HG03060 (cell line): Measurements from ENCODE around the gene SLC10A4.
A peak's percentile ranks its signal among the peaks of the same experiment; 100 is the strongest.

Experiments
- ATAC-seq: cut with Tn5 transposase; IDR thresholded peaks from one replicate; pipeline ENCODE4 v1.9.1; 2021; ENCODE audit warnings: low read depth, moderate number of reproducible peaks; ENCODE audit not compliant: unreplicated experiment

SLC10A4 gene

DNA sequence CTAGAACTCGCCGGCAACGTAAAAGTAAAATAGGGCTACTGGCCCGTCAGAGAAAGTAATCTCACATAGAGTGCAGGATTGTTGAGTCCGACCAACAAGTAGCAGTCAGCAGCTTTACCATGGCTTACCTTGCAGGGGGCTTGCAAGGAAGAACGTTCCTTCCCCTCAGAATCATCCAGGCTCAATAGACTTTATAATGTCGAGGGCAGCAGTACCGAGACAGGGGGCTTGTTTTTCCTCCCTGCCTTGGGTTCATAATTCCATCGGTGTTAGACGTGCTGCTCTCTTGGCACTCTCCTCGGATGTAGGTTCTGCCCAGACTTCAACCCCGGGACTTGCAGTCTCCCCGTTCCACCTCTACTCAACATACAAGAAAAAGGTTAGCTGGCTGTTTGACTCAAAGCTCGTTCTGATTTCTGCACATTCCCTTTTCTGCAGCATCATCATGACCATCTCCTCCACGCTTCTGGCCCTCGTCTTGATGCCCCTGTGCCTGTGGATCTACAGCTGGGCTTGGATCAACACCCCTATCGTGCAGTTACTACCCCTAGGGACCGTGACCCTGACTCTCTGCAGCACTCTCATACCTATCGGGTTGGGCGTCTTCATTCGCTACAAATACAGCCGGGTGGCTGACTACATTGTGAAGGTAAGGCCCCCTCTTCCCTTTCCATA is 1.5 kb downstream of the SLC10A4 start:
- no peak for ATAC-seq

DNA sequence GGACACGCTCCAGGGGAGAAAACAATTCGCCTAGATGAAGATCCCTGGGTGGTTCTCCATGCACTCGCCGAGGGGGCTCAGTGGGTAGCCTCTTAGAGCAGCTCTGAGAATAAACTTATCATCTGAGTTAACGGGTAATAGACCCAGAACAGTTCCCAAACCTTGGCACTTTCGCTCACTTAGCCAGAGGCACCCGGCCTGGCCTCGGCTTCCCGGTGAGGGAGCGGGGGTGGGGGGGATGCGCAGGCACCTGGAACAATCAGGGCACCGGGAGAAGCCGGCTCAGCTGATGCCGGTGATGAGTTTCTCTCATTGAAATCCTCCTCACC is 6.5 kb downstream of the SLC10A4 start:
- ATAC-seq: no peak

DNA sequence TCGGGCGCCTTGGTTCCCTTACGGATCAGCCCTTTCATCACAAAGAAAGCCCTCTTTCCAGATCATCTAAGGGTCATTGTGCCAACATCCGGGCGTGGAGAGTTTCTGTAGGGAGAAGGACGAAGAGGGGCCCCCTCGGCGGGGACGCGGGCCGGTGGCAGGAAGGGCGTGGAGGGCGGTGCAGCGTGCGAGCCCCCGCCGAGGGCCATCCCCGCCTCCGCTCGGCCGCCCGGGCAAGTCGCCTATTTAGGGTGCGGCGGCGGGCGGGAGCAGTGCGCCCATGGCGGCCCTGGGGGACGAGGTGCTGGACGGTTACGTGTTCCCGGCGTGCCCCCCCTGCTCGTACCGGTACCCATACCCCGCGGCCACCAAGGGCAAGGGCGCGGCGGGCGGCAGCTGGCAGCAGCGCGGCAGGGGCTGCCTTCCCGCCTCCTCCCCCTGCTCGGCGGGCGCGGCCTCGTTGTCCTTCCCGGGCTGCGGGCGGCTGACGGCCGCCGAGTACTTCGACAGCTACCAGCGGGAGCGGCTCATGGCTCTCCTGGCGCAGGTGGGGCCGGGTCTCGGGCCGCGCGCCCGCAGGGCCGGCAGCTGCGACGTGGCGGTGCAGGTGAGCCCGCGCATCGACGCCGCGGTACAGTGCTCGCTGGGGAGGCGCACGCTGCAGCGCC is 7.0 kb downstream of the SLC10A4 start, which contains the start of gene ZAR1:
Gene ZAR1 (plus strand): TSS at position 241 of the 668 bp plus-strand sequence. CDS start 40 bp downstream, at position 281.
- ATAC-seq: no peak

DNA sequence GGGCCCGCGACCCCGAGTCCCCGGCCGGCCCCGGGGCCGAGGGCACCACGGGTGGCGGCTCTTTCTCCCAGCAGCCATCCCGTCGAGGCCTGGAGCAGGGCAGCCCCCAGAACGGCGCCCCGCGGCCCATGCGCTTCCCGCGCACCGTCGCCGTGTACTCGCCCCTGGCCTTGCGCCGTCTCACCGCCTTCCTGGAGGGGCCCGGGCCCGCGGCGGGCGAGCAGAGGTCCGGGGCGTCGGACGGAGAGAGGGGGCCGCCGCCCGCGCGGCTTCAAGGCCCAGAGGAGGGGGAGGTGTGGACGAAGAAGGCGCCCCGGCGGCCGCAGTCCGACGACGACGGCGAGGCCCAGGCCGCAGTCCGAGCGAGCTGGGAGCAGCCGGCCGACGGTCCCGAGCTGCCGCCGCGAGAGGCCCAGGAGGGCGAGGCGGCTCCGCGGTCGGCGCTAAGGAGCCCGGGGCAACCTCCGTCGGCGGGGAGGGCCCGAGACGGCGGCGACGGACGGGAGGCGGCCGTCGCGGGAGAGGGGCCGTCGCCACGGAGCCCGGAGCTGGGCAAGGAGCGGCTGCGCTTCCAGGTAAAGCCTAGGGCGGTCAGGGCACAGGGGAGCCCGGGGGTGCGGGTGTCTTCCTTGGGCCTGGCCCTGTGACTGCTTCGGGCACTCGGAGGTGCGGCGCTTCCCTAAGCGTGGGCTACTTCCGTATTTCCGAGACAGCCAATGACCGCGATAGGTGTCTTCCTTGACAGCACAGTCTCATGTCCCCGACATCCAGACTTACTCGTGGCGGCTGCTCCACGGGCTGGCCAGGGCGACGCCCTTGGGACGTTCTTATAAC is 7.8 kb downstream of the SLC10A4 start:
- no peak for ATAC-seq

- ATAC-seq: no peak
These were observed 8.5 kb downstream of the SLC10A4 start for GRCh38 chr4:48491514-48492176.

DNA sequence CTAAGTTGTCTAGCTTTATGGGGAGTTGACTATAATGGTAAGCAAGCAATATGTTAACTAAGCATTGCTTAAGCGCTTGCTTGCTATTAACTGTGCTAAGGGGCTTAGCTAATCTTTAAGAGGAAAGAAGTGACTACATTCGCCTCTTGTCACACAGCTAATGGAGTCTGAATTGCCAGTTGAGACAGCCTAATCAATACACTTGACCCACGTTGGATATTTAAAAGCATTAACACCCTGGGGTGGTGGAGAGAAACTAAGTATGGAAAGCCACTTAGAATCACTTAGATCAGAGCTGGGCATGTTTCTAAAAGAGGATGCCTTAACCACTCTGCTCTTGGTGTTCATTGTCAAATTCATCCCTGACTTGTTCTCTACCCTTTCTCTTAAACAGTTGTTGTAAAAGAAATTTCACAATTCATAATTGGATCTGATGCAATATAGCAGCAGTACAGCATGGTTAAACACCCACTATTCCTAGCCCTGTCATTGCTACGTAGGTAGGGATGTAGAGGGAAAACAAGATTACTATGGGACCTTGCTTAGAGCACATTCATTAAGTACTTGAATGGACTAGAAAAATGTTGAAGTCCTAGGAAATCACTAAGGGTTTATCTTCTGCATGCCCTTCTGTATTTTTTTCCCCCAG is 10.4 kb downstream of the SLC10A4 start:
- no peak for ATAC-seq

DNA sequence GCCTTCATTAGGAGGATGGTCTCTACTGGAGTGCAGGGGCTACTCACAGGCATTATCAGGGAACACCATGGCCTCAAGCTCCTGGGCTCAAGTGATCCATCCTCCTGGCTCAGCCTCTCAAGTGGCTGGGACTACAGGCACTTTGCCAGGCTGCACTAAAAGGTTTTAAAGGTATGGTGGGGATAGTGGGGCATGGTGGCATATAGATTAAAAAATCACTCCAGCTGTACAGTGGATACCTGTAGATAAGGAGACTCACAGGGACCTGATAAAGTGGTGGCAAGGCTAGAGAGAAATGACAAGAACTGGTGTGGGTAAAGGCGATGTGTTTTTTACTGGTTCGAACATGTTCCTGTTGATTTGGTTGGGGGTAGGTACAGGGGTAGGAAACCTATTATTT is 12.8 kb downstream of the SLC10A4 start:
- no peak for ATAC-seq

DNA sequence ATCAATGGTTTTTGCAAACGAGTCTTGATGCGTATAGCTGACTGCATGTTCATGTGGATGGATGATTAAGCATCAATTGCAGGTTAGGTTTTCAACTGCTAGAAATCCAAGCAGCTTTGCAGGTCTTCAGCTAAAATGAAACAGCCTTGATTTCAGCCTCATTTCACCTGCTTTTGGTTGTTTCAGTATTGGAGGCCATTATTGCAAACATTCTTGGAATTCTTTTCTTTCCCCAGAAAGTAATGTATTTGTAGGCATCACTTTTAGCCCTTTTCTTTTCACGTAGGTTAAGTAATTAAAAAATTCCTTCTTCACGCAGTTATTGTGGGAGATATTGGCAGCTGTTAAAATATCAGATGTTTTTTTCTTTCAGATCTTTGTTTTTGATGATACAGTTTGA is 15.8 kb downstream of the SLC10A4 start:
- no peak for ATAC-seq

GRCh38 chr4:48499551-48500066 is 16.5 kb downstream of the SLC10A4 start:
- peak; percentile 71 for ATAC-seq

DNA sequence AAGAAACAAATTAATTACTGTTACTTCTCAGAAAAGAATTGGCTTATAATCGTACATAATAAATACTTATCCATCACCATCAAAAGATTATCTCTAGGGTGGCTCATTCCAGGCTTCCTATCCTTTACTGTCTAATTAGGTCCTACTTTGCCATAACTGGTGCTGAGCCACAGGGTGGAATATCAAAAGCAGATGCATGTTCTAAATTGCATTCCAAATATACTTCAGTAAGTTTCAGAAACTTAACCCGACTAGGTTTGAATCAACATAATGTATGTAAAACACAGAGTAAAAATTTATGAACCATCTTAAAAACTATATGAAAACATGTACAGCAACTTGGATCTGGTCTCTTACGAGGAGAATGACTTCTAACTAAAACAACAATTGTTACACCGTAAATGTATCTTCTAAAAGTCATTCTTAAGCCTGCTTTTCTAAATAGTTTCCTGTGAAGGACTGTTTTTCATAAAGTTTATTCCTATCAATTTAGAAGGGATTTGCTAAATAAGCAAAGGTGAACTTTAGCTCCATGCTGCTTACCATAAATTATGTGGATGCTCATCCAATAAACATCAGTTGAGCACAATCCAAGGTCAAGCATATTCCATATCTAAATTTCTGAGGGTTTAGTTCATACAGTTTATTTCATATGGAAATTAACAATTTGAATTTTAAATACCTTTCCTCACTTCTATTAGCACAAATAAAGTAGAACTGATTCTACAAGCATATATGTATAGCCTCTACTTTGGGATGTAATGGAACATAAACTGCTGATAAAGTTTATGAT is 20.3 kb downstream of the SLC10A4 start:
- ATAC-seq: no peak

DNA sequence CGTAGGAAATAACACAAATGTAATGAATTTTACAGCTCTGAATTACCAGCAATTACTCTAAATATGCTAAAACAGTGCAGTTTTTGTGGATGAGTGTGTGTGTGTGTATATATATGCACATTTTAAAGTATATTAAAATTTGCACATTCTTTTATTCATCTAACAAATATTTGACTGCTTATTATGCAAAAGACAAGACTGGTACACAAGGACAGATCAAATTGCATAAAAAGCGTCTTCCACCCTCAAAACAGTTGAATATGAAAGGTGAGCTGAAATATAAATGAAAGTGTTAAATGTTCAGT is 20.8 kb downstream of the SLC10A4 start:
- ATAC-seq: no peak

DNA sequence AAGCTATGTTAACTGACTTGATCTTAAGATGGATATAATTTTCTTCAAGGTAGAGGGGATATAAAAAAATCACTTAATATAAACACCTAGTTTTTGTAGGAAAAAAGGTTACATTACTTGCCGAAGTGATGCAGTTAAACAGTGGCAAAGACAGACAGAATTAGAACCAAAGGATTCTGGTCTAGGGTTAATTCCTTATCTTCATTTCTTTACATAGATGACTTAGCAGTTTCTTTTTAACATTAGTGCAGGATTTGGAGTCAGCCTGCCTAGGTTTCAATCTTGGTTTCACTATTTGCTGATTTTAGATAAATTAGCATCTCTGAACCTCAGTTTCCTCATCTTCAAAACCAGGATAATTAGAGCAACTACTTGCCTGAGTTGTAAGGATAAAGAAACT is 21.2 kb downstream of the SLC10A4 start:
- no peak for ATAC-seq

GRCh38 chr4:48506716-48507115 is 23.6 kb downstream of the SLC10A4 start:
- ATAC-seq: no peak

- no peak for ATAC-seq
These were observed 26.4 kb downstream of the SLC10A4 start for GRCh38 chr4:48509543-48509942.

- no peak for ATAC-seq
These were observed 35.0 kb downstream of the SLC10A4 start for GRCh38 chr4:48518143-48518542.

DNA sequence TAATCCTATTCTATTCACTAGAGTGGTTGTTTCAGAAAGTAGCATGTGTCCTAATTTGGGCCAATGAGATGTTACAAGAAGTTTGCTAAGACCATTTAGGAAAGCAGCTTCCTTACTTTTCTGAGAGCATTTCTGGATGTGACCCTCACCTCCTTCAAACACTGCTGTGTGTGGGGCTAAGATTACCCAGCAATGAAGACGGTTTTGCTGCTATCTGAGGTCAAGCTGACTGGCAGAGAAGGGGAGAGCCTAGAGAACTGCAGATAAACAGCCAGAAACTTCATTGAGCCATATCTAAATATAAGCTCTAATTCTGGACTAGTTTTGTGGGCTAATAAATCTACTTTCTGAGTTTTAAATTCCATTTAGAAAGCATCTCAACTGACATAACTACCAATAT is 43.3 kb downstream of the SLC10A4 start:
- no peak for ATAC-seq

GRCh38 chr4:48538358-48538757 is 55.2 kb downstream of the SLC10A4 start:
- ATAC-seq: no peak
